Hepatocyte (in vitro differentiated cells): ENCODE data around the gene NME9.

Source experiments
- EZH2 ChIP-seq: fragments of 200-600 bp; sonication (generic); IDR thresholded peaks from 2 replicates; pipeline ENCODE4 v1.6.1; 2016; ENCODE audit warnings: antibody characterized with exemption, mild to moderate bottlenecking, borderline replicate concordance
- EZH2phosphoT487 ChIP-seq: fragments of 200-600 bp; sonication (generic); IDR thresholded peaks from one replicate; pipeline ENCODE4 v1.6.1; 2018; ENCODE audit warnings: antibody characterized with exemption, mild to moderate bottlenecking, low read depth, moderate library complexity; ENCODE audit not compliant: unreplicated experiment, severe bottlenecking

GRCh38 chr3:138351151-138351550 is 21.5 kb upstream of the NME9 start:
- TF ChIP-seq EZH2phosphoT487, result no peak
- no peak for TF ChIP-seq EZH2
